GM20431 (cell line): ENCODE results near the gene COQ6.
"Not testable (repeated sequence)": the region's sequence is repeated elsewhere in the genome, so short reads cannot be mapped to it uniquely, and the experiment has no call there.

Experiments used
- in situ Hi-C: fragments of 300-500 bp; cut with MseI, MboI; formaldehyde crosslinking; loops from one replicate; pipeline ENCODE4 v1.15.0; 2020; ENCODE audit warnings: low sequenced_read_pairs; ENCODE audit not compliant: unreplicated experiment

The COQ6 gene

GRCh38 chr14:73949752-73950734 is at the start of gene COQ6, which contains the start of gene FAM161B:
Gene COQ6, plus strand, starts transcription at chr14:73950302. Its CDS starts 31 bp downstream, at chr14:73950333.
Gene FAM161B, minus strand, starts transcription at chr14:73950094. Its CDS starts 68 bp downstream, at chr14:73950026.
- in situ Hi-C loops: no loop called here

DNA sequence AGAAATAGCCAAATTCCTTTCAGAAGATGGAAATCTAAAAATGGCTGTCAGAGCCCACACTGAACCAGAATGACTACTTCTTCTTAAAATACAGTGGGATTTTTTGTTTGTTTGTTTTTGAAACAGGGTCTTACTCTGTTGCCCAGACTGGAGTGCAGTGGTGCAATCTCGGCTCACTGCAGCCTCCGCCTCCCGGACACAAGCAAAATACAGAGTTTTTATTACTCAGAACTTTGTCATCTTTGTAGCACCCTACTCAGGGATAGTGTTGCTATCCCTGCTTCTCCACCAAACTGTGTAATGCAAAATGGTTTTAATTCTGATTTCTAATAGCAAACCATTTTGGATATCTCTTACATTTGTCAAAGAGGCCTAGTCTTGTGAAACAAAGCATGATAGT is 47.1 kb upstream of the COQ6 start:
- in situ Hi-C loops: no loop called here

DNA sequence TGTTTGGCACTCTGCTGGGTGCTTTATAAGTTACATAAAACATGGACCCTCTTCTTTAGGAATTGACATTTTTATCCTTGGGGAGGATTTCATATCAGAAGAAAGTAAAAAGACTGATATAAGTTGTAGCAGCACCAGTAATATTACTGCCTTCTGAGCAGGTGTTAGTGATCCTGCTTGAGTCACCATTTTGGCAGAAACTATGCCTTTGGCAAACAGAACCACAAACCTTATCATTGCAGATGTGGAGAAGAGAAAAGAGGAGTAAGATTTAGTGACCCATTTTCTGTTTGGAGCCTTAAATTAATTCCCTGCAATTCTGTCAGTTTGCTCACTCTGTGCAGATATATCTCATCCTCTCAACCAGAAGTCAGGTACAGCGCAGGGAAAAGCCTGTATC is 40.4 kb upstream of the COQ6 start:
- in situ Hi-C loops: no loop called here

- in situ Hi-C loops: no loop called here
These were observed 36.8 kb upstream of the COQ6 start for GRCh38 chr14:73913256-73913655.

- in situ Hi-C loops: no loop called here
These were observed 33.8 kb upstream of the COQ6 start for GRCh38 chr14:73916324-73916723.

DNA sequence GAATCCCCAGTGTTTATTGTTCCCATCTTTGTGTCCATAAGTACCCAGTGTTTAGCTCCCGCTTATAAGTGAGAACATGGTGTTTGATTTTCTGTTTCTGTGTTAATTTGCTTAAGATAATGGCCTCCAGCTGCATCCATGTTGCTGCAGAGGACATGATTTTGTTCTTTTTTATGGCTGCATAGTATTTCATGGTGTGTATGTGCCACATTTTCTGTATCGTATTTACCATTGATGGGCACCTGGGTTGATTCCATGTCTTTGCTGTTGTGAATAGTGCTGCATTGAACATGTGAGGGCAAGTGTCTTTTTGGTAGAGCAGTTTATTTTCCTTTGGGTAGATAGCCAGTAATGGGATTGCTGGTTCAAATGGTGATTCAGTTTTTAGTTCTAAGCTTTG is 30.6 kb upstream of the COQ6 start:
- in situ Hi-C loops: not testable (repeated sequence)

- in situ Hi-C loops: no loop called here
These were observed 25.8 kb upstream of the COQ6 start for GRCh38 chr14:73924337-73924736.

- in situ Hi-C loops: no loop called here
These were observed 14.4 kb upstream of the COQ6 start for GRCh38 chr14:73935666-73936065.

DNA sequence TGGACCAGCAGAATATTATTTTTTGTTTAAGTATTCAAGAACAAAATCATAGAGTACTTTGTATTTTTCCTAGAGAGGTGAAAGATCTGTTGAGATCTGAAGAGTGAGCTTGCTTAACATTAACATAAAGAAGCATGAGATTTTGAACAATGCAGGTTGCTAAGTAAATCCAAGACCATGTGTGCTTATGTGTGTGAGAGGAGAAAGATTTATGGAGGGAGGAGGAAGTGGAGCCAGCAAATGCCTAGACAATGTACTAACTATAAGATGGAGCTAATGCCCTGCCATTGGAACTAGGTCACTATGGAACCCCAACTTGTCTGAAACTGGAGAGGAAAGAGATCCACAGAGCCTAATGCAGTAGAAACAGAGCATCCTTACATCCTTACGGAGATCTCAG is 13.6 kb upstream of the COQ6 start:
- in situ Hi-C loops: no loop called here

GRCh38 chr14:73937012-73937411 is 13.1 kb upstream of the COQ6 start:
- in situ Hi-C loops: no loop called here

- in situ Hi-C loops: no loop called here
These were observed 7.9 kb upstream of the COQ6 start for GRCh38 chr14:73942180-73942579.

- in situ Hi-C loops: no loop called here
These were observed 7.0 kb upstream of the COQ6 start for GRCh38 chr14:73943083-73943482.

GRCh38 chr14:73944432-73945158 is 5.5 kb upstream of the COQ6 start:
- in situ Hi-C loops: no loop called here

DNA sequence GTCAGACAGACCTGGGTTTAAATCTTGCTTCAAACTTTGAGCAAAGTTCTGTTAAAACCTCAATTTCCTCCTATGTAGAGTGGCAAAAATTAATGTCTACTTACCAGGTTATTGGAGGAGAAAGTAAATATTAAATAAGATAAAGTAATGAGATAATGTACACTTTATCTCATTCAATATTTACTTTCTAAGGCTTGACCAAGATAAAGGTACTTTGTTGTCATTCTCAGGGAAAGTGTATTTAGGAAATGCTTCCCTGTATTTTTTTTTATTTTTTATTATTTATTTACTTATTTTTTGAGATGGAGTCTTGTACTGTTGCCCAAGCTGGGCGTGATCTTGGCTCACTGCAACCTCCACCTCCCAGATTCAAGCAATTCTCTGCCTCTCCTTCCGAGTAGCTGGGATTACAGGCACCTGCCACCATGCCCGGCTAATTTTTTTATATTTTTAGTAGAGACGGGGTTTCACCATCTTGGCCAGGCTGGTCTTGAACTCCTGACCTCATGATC is 4.9 kb upstream of the COQ6 start:
- in situ Hi-C loops: no loop called here

DNA sequence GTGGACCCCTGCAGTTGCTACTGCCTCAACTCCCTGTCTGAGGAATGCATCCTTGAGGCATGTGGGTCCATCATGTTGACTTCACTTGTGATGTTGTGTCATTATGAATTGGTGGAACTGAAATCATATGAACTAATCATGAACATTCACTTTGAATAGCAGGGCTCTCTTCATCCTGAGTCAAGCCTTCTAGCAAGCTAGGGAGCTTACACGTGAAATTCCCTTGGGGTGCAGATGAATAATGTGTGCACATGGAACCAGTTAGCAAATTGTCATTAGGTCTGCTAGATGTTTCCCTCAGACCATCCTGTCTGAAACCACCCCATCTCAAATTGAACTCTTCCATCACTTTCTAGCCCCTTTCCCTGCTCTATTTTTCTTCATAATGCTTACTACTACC is 3.6 kb downstream of the COQ6 start:
- in situ Hi-C loops: no loop called here

DNA sequence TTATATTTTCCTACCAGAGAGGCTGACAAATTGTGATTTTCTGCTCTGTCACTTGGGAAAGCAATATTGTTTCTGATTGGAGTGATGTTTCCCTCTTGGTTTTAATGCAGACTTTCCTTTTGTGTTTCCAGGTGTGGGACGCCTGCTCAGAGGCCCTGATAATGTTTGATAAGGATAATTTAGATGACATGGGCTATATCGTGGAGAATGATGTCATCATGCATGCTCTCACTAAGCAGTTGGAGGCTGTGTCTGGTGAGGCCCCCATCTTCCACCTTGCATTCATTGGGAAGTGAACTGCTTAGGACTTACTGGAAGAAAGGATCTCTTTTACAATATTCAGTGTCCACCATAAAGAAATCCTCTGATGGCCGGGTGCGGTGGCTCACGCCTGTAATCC is 5.6 kb downstream of the COQ6 start:
- in situ Hi-C loops: no loop called here

DNA sequence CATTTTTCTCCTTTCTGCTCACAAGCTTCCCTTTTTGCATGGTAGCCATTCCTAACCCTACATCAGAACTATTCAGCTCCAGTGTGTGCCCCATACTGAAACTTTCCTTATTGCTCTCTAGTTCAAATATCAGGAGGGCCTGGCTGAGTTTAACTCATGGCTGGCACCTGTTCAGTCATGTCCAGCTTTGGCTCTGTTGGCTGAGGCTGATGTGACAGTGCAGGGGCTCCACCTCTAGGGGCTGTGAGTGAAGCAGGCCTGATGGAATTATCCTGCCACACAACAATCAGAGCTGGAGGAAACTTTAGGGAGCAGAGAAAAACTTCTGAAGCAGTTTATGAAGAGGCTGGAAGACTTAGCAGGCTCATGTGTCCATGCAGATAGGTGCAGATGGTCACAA is 8.5 kb downstream of the COQ6 start:
- in situ Hi-C loops: no loop called here

DNA sequence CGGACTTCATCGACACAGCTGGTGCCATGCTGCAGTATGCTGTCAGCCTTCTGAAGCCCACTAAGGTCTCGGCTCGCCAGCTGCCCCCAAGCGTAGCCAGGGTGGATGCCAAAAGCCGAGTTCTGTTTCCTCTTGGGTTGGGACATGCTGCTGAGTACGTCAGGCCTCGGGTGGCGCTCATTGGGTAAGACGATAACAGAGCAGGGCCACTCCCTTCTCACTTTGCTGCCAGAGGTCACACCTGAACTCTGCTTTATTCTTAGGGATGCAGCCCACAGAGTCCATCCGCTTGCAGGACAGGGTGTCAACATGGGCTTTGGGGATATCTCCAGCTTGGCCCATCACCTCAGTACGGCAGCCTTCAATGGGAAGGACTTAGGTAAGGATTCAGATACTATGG is 11.1 kb downstream of the COQ6 start:
- in situ Hi-C loops: no loop called here

GRCh38 chr14:73965216-73965615 is 15.1 kb downstream of the COQ6 start:
- in situ Hi-C loops: no loop called here

DNA sequence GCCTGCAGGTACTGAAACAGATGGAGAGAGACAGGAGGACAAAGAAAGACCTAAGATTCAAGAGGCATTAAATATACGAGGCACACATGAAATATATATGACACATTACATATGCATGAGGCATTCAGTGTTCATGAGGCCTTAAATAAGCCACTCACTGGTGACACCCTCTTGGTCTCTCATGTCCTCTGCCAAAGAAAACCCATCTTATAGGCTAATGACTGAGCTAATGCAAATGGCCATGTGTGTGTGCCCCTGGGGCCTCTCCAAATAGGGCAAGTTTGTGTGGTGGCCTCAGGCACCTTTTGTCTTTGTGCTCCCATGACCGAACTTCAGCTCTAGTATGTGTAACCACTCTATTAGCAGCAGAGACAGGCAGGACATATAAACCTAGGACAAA is 18.8 kb downstream of the COQ6 start:
- in situ Hi-C loops: no loop called here

DNA sequence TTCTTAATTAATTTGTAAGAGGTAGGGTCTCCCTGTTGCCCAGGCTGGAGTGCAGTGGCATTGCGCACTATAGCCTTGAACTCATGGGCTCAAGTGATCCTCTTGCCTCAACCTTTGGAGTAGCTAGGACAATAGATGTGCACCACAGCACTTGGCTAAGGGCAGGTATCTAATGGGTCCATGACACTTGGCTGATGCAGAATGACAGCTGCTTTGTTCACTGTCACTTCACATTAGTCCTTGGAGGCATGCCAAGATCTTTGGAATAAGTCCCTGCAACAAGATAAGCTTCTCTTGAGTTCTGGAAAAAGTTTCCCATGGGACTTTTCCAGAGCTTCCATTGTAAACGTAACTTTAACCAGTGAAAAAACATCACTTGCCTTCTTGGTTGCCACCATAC is 23.4 kb downstream of the COQ6 start:
- in situ Hi-C loops: no loop called here
